Naive thymus-derived CD8-positive, alpha-beta T cell (primary cell): Measurements from ENCODE around the gene CNTNAP2. TPM values are rescaled to one million over a fixed set of nuclear protein-coding genes. Genes with fewer than 3 reads are reported as not detected.

Source experiments
- ATAC-seq, 2 donors: fragments of 150-1000 bp; cut with Tn5 transposase in 1 of 2; sonication (Bioruptor Pico), chemical (Tn5 transposase) in 1 of 2; 1 replicate in 1 of 2; 2 replicates in 1 of 2; pipeline ENCODE4 v1.10.0; 2021; ENCODE audit warnings: mild to moderate bottlenecking in 2 of 2, moderate library complexity in 2 of 2
- POLR2A ChIA-PET: fragments of 350-600 bp; sonication (Branson Sonifier 250); formaldehyde crosslinking; loops from one replicate; lab custom pipeline; 2021; ENCODE audit warnings: antibody characterized with exemption; lab: Charles Lee
- DNase-seq, 10 donors: peaks; one replicate each; pipeline versions ENCODE4 v3.0.0 to v3.0.0-alpha.2; 2020 to 2022
- H3K27ac Mint-ChIP-seq, 10 donors: one replicate each; pipeline ENCODE4 v1.8.0; 2020 to 2022; ENCODE audit warnings: mild to moderate bottlenecking in 10 of 10, mixed read lengths in 10 of 10, moderate library complexity in 4 of 10, inconsistent platforms in 1 of 10
- H3K27me3 Mint-ChIP-seq, 5 donors: one replicate each; pipeline ENCODE4 v1.8.0; 2021 to 2022; ENCODE audit warnings: mixed read lengths in 5 of 5
- H3K36me3 Mint-ChIP-seq, 3 donors: one replicate each; pipeline ENCODE4 v1.8.0; 2020 to 2022; ENCODE audit warnings: mixed read lengths in 3 of 3, mild to moderate bottlenecking in 2 of 3, inconsistent platforms in 1 of 3
- H3K4me1 Mint-ChIP-seq, 4 donors: one replicate each; pipeline ENCODE4 v1.8.0; 2021 to 2022; ENCODE audit warnings: mixed read lengths in 4 of 4
- H3K4me3 Mint-ChIP-seq, 10 donors: one replicate each; pipeline ENCODE4 v1.8.0; 2020 to 2022; ENCODE audit warnings: mild to moderate bottlenecking in 10 of 10, mixed read lengths in 10 of 10, moderate library complexity in 6 of 10, inconsistent platforms in 1 of 10
- H3K9me3 Mint-ChIP-seq, 9 donors: one replicate each; pipeline ENCODE4 v1.8.0; 2020 to 2022; ENCODE audit warnings: mixed read lengths in 9 of 9, mild to moderate bottlenecking in 3 of 9, inconsistent platforms in 1 of 9, moderate library complexity in 1 of 9
- polyA plus RNA-seq, 3 donors: library from polyadenylated mRNA; unstranded; fragments of 300-500 nt; fragmentation: Illumina TruSeq; gene quantifications; one replicate each; pipeline ENCODE4 v1.2.3, GENCODE V29; 2021
- total RNA-seq, 8 experiments: library from RNA in 2 of 8; stranded (reverse) in 2 of 8; gene quantifications; one replicate each; pipeline ENCODE4 v1.2.3 and lab custom pipeline; 2021 to 2026

Gene CNTNAP2
- total and polyA plus RNA-seq, 5 experiments from 2014 or later, result 0.12 to 1.5 (median 0.71) TPM; not detected in 1

GRCh38 chr7:146791344-146792285, 675.0 kb downstream of the CNTNAP2 start:
- Mint-ChIP-seq H3K4me1 (peaks cover 0 to 2% (median 0%) of the 10 kb centered on the region in 4 donors), H3K4me3 (no peak overlapping the region), H3K27ac (no peak overlapping the region), H3K36me3 (peaks cover 0 to 9% (median 2%) of the 10 kb centered on the region in 3 donors), H3K27me3 (no peaks in the 10 kb centered on the region), H3K9me3 (peaks cover 3 to 42% (median 14%) of the 10 kb centered on the region in 9 donors)
- ATAC-seq, result no peak
- POLR2A ChIA-PET, result no interaction called here
- no peak for DNase-seq

DNA sequence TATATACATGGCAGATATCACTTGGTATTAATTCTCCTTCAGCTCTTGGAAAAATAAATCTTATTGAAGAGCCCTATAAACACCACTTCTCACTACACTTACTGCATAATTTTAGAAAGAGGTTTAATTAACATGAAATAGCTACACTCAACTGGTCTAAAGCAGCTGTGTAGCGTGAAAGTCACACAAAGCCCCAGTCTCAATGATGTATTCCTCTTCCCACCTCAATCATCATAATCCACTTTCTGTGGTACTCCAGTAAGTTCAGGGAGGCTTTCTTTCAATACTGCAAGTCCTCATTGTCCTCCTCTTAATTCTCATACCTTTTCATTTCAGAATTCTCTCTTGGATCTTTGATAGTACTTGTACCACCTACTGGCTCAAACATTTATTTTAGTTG, 688.0 kb downstream of the CNTNAP2 start:
- no peak overlapping the region for H3K27ac Mint-ChIP-seq
- no peaks in the 10 kb centered on the region for H3K27me3 Mint-ChIP-seq
- no peak for ATAC-seq
- DNase-seq, result no peak
- POLR2A ChIA-PET, result no interaction called here
- H3K9me3 Mint-ChIP-seq, result peaks cover 0 to 26% (median 8%) of the 10 kb centered on the region in 9 donors
- H3K4me3 Mint-ChIP-seq, result no peak overlapping the region
- H3K36me3 Mint-ChIP-seq, result no peaks in the 10 kb centered on the region
- H3K4me1 Mint-ChIP-seq, result no peaks in the 10 kb centered on the region

DNA sequence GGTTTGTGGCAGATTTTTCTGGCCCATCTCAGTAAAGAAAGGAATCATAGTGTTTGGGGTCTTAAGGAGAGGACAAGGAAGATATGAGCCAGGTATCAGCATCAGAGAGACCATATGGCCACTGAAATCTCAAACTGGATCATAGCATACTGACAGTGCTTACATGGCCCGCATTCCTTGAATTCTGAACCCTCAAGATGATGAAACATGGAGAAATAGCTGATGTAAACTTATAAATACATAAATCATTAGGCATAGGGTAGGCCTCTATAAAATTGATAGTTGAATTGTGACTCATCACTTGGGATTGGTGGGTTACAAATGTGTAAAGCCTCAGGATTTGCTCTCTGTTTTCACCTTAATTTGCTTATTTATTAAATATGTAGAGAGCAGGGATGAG, 688.5 kb downstream of the CNTNAP2 start:
- POLR2A ChIA-PET, result no interaction called here
- DNase-seq, result no peak
- H3K36me3 Mint-ChIP-seq, result no peaks in the 10 kb centered on the region
- no peak for ATAC-seq
- no peak overlapping the region for H3K27ac Mint-ChIP-seq
- H3K9me3 Mint-ChIP-seq, result peaks cover 1 to 31% (median 8%) of the 10 kb centered on the region in 9 donors
- H3K4me3 Mint-ChIP-seq, result no peak overlapping the region
- no peaks in the 10 kb centered on the region for H3K4me1 Mint-ChIP-seq
- no peaks in the 10 kb centered on the region for H3K27me3 Mint-ChIP-seq

DNA sequence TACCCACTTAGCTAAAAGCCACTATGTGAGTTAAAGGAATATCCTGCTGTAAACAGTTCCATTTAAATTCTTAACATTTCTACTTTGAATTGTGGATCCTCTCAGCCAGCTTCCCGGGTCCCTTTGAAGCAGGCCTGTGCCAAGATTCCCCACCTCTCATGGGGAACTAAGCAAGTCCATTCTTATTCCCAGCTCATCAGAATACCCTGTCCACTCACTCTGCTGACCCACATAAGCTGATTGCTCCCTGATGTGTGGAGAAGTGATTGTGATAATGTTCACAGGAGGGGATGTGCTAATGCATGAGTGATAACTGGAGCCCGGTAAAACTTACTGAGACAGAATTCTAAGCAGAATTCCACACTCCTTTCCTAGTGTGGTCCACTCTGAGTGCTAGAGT, 709.7 kb downstream of the CNTNAP2 start:
- DNase-seq (no peak), ATAC-seq (no peak)
- Mint-ChIP-seq H3K27ac (no peak overlapping the region), H3K4me1 (no peaks in the 10 kb centered on the region), H3K27me3 (no peaks in the 10 kb centered on the region), H3K36me3 (peaks cover 0 to 5% (median 0%) of the 10 kb centered on the region in 3 donors), H3K9me3 (peaks cover 0 to 24% (median 5%) of the 10 kb centered on the region in 9 donors), H3K4me3 (no peak overlapping the region)
- POLR2A ChIA-PET, result no interaction called here

- DNase-seq, result no peak
- Mint-ChIP-seq H3K9me3 (peaks cover 0 to 25% (median 5%) of the 10 kb centered on the region in 9 donors), H3K27me3 (no peaks in the 10 kb centered on the region), H3K4me3 (no peak overlapping the region), H3K36me3 (no peaks in the 10 kb centered on the region), H3K27ac (no peak overlapping the region), H3K4me1 (no peaks in the 10 kb centered on the region)
- POLR2A ChIA-PET, result no interaction called here
- ATAC-seq, result no peak
Observed at GRCh38 chr7:146830686-146831085, 714.1 kb downstream of the CNTNAP2 start.

- Mint-ChIP-seq H3K4me1 (no peaks in the 10 kb centered on the region), H3K9me3 (peaks cover 0 to 26% (median 8%) of the 10 kb centered on the region in 9 donors), H3K27me3 (no peaks in the 10 kb centered on the region), H3K36me3 (peaks cover 0 to 2% (median 0%) of the 10 kb centered on the region in 3 donors), H3K4me3 (no peak overlapping the region), H3K27ac (no peak overlapping the region)
- no peak for DNase-seq
- POLR2A ChIA-PET, result no interaction called here
- ATAC-seq, result no peak
Observed at GRCh38 chr7:146831875-146832274, 715.3 kb downstream of the CNTNAP2 start.

DNA sequence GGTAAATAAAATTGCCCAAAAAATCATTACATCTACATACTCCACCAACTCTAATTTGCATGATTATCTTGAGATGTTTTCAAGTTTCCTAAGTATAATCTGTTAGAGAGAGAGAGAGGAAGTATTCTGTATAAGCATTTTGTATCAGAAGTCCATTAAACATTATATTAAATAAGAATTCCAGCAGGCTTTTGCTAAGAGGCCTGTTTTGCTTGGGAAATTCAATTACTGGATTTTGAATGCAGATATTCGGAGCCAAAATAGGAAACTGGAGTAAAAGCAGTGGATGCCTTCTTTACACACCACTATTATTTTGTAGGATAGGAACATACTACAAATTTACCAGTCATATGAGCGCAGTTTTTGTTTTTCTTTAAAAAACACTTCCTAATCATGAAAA, 727.8 kb downstream of the CNTNAP2 start:
- H3K4me1 Mint-ChIP-seq, result no peaks in the 10 kb centered on the region
- peaks cover 4 to 17% (median 8%) of the 10 kb centered on the region in 9 donors for H3K9me3 Mint-ChIP-seq
- no peak for DNase-seq
- POLR2A ChIA-PET, result no interaction called here
- H3K4me3 Mint-ChIP-seq, result no peak overlapping the region
- peaks cover 0 to 4% (median 0%) of the 10 kb centered on the region in 3 donors for H3K36me3 Mint-ChIP-seq
- no peaks in the 10 kb centered on the region for H3K27me3 Mint-ChIP-seq
- no peak for ATAC-seq
- no peak overlapping the region for H3K27ac Mint-ChIP-seq

GRCh38 chr7:146858690-146859089, 742.1 kb downstream of the CNTNAP2 start:
- H3K27ac Mint-ChIP-seq, result no peak overlapping the region
- H3K36me3 Mint-ChIP-seq, result no peaks in the 10 kb centered on the region
- ATAC-seq (no peak), DNase-seq (no peak)
- no peaks in the 10 kb centered on the region for H3K27me3 Mint-ChIP-seq
- POLR2A ChIA-PET, result no interaction called here
- no peaks in the 10 kb centered on the region for H3K4me1 Mint-ChIP-seq
- H3K9me3 Mint-ChIP-seq, result peaks cover 0 to 16% (median 5%) of the 10 kb centered on the region in 9 donors
- no peak overlapping the region for H3K4me3 Mint-ChIP-seq

DNA sequence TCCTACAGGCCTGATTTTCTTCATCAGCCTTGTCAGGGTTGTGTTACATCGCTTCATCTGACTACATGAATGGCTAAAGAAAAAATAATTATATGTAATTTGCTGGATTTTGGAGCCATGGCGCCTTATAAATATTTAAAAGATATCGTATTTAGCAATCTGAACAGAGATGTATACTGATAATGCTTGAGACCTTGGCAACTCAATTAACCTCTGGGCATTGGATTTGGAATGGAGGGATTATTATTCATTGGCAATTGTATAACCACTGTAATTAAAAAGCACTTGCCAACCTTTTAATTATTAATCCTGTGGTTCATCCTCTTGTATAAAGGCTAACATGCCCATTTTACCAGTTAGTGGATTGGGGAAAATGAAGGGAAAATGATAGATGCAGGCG, 745.1 kb downstream of the CNTNAP2 start:
- no peak overlapping the region for H3K4me3 Mint-ChIP-seq

GRCh38 chr7:146862415-146862814, 745.8 kb downstream of the CNTNAP2 start:
- Mint-ChIP-seq H3K36me3 (no peaks in the 10 kb centered on the region), H3K4me3 (no peak overlapping the region), H3K4me1 (no peaks in the 10 kb centered on the region), H3K27ac (no peak overlapping the region), H3K9me3 (peaks cover 0 to 13% (median 6%) of the 10 kb centered on the region in 9 donors), H3K27me3 (no peaks in the 10 kb centered on the region)
- ATAC-seq (no peak), DNase-seq (no peak)
- POLR2A ChIA-PET, result no interaction called here

More for the DNA sequence above, 745.1 kb downstream of the CNTNAP2 start:
- Mint-ChIP-seq H3K4me1 (no peaks in the 10 kb centered on the region), H3K27ac (no peak overlapping the region), H3K27me3 (no peaks in the 10 kb centered on the region), H3K9me3 (peaks cover 0 to 13% (median 6%) of the 10 kb centered on the region in 9 donors), H3K36me3 (no peaks in the 10 kb centered on the region)
- ATAC-seq, result no peak
- DNase-seq, result no peak
- POLR2A ChIA-PET, result no interaction called here

DNA sequence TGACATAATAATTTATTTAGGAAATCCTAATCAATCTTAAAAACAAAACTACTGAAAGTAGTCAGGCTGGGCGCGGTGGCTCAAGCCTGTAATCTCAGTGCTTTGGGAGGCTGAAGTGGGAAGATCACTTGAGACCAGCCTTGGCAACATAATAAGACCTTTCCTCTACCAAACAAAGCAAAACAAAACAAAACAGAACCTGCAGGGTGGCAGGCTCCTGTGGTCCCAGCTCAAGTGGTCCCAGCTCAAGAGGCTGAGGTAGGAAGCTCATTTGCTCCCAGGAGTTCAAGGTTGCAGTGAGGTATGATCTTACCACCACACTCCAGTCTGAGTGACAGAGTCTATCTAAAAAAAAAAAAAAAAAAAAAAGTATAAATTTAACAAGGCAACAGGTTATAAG, 748.0 kb downstream of the CNTNAP2 start:
- ATAC-seq (no peak), DNase-seq (no peak)
- Mint-ChIP-seq H3K4me1 (no peaks in the 10 kb centered on the region), H3K4me3 (no peak overlapping the region), H3K36me3 (no peaks in the 10 kb centered on the region), H3K27me3 (no peaks in the 10 kb centered on the region), H3K9me3 (peaks cover 0 to 26% (median 5%) of the 10 kb centered on the region in 9 donors), H3K27ac (no peak overlapping the region)
- POLR2A ChIA-PET, result no interaction called here

- H3K36me3 Mint-ChIP-seq, result no peaks in the 10 kb centered on the region
Observed at GRCh38 chr7:146865696-146866095, 749.1 kb downstream of the CNTNAP2 start.

DNA sequence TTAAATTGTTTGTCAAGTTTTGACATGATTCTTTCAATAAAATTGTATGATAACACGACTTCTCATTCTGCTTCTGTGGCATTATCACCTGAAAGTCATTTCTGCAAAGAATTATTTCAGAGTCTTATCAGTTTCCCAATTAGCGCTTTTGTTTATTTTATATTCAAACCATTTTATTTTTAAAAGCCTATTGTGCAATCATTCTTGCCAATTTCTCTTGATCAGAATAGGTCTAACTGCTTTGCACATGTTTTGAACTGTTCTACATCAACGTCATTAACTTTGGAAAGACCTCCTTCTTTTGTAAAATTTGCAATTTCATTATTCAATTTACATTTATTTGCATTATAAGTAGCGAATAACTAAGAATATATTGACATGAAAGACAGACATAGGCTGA, 758.1 kb downstream of the CNTNAP2 start:
- H3K27ac Mint-ChIP-seq, result no peak overlapping the region
- no peaks in the 10 kb centered on the region for H3K4me1 Mint-ChIP-seq
- no peaks in the 10 kb centered on the region for H3K36me3 Mint-ChIP-seq
- H3K9me3 Mint-ChIP-seq, result peaks cover 2 to 28% (median 13%) of the 10 kb centered on the region in 9 donors
- ATAC-seq (no peak), DNase-seq (no peak)
- POLR2A ChIA-PET, result no interaction called here
- H3K4me3 Mint-ChIP-seq, result no peak overlapping the region
- H3K27me3 Mint-ChIP-seq, result no peaks in the 10 kb centered on the region

More at GRCh38 chr7:146865696-146866095, 749.1 kb downstream of the CNTNAP2 start:
- Mint-ChIP-seq H3K4me1 (no peaks in the 10 kb centered on the region), H3K9me3 (peaks cover 0 to 27% (median 4%) of the 10 kb centered on the region in 9 donors), H3K4me3 (no peak overlapping the region), H3K27me3 (no peaks in the 10 kb centered on the region), H3K27ac (no peak overlapping the region)
- POLR2A ChIA-PET, result no interaction called here
- no peak for DNase-seq
- no peak for ATAC-seq
